ENCODE measurements around the gene SMARCA5. TPM values are rescaled to one million over a fixed set of nuclear protein-coding genes. Genes with fewer than 3 reads are reported as not detected.
"Not testable (repeated sequence)": the region's sequence is repeated elsewhere in the genome, so short reads cannot be mapped to it uniquely, and the experiment has no call there.

The SMARCA5 gene
- total and polyA plus RNA-seq, 7 experiments from 2014 or later = 24.2 to 58.2 (median 49.3) TPM

DNA sequence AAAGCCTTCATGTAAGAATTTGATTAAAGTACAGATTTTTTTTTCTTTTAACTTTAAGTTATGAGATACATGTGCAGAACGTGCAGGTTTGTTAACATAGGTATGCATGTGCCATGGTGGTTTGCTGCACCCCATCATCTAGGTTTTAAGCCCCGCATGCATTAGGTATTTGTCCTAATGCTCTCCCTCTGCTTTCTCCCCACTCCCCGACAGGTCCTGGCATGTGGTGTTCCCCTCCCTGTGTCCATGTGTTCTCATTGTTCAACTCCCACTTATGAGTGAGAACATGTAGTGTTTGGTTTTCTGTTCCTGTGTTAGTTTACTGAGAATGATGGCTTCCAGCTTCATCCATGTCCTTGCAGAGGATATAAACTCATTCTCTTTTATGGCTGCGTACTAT, 14.5 kb downstream of the SMARCA5 start:
- H3K27me3 ChIP-seq (ENCODE audit: control insufficient read depth in 2 of 2, insufficient read depth in 2 of 2, low read length in 2 of 2); H3K9me3 Mint-ChIP-seq; DNase-seq; H3K27ac ChIP-seq (ENCODE audit: low read depth, low read length); H3K4me3 ChIP-seq (ENCODE audit: low read length); intact Hi-C loops (cut with micrococcal nuclease); ATAC-seq; H3K4me1 ChIP-seq (ENCODE audit: control insufficient read depth in 2 of 2, insufficient read depth in 2 of 2, low read length in 2 of 2); CTCF ChIA-PET; H3K4me3 Mint-ChIP-seq; H3K9me3 ChIP-seq (ENCODE audit: control insufficient read depth in 2 of 3, low read length in 3 of 3); H3K27me3 Mint-ChIP-seq; POLR2A ChIA-PET: not testable (repeated sequence)
- Mint-ChIP-seq H3K4me1 (peaks cover 17 to 38% (median 34%) of the 10 kb centered on the region in 7 donors), H3K36me3 (peaks cover 21 to 57% (median 30%) of the 10 kb centered on the region in 5 donors), H3K27ac (peak overlapping the region in 2 of 9 donors; percentile 38 to 64)
- peaks cover 29 to 80% (median 38%) of the 10 kb centered on the region in 3 experiments for H3K36me3 ChIP-seq (ENCODE audit: control insufficient read depth in 2 of 3, insufficient read depth in 3 of 3, low read length in 3 of 3)

DNA sequence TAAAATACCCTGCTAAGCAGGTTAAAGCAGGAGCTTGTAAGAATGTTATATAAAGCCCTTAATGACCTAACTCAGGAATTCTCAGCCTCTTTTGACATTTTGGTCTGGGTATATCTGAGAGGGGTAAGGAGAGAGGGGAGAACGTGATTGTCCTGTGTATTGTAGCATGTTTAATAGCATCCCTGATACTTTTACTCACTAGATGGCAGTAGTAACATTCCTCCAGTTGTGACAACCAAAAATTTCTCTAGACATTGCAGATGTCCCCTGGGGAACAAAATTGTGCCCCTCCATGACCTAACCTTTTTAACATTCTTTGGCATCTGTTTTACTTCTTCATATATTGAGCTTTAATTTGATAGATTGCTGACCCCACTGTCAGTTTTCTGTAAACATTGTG, 17.9 kb downstream of the SMARCA5 start:
- ChIA-PET CTCF (interaction anchor here (1.3 kb wide), 1 partner anchor 16 kb away, joined by 3 read pairs; no protein-coding TSS in a partner anchor), POLR2A (no interaction called here)
- Mint-ChIP-seq H3K4me1 (peaks cover 9 to 25% (median 19%) of the 10 kb centered on the region in 7 donors), H3K9me3 (no peaks in the 10 kb centered on the region), H3K4me3 (no peak overlapping the region), H3K36me3 (peaks cover 14 to 55% (median 36%) of the 10 kb centered on the region in 5 donors), H3K27me3 (no peaks in the 10 kb centered on the region), H3K27ac (peak overlapping the region in 2 of 9 donors; percentile 11 to 80)
- no peaks in the 10 kb centered on the region for H3K27me3 ChIP-seq (ENCODE audit: control insufficient read depth in 2 of 2, insufficient read depth in 2 of 2, low read length in 2 of 2)
- H3K9me3 ChIP-seq (ENCODE audit: control insufficient read depth in 2 of 3, low read length in 3 of 3) = no peaks in the 10 kb centered on the region
- H3K36me3 ChIP-seq (ENCODE audit: control insufficient read depth in 2 of 3, insufficient read depth in 3 of 3, low read length in 3 of 3) = peaks cover 40 to 86% (median 46%) of the 10 kb centered on the region in 3 experiments
- no peak overlapping the region for H3K4me3 ChIP-seq (ENCODE audit: low read length)
- ATAC-seq (peak; percentile 57), DNase-seq (no peak)
- H3K4me1 ChIP-seq (ENCODE audit: control insufficient read depth in 2 of 2, insufficient read depth in 2 of 2, low read length in 2 of 2) = no peaks in the 10 kb centered on the region
- H3K27ac ChIP-seq (ENCODE audit: low read depth, low read length) = no peak overlapping the region
- intact Hi-C loops (cut with micrococcal nuclease) = loop anchor here (2.0 kb wide), 1 partner anchor 15 kb away; no protein-coding TSS in a partner anchor

DNA sequence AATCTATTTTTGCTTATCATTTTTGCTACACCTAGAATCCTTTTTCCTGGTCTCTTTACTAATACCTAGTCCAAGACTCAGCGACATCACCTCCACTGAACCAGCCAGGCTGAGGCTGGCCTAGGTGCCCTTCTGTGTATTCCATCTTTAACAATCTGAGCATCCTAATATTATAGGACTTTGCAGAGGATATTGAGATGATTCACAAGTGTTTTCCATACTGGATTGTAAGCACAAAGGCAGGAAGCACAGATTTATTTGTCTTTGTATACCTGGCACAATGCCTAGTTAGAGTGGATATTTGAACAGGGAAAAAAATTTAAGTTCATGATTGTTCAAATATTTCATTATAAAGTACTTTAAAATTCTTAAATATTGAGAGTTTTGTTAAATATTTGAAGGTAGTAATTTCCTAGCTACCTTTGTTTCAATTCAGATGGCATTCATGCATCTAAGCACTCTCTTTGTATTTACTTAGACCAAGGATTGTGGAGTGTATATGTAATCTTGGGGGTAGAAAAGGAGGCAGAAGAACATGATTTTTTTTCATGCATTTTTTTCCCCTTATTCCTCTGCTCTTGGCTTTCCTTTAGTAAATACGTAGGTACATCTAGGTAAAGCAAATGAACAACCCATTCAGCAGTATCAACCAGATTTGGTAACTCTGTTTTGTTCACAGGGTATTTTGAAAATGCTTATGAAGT, 18.4 kb downstream of the SMARCA5 start:
- no peaks in the 10 kb centered on the region for H3K27me3 Mint-ChIP-seq
- Histone ChIP-seq H3K4me3 (ENCODE audit: low read length) (no peak overlapping the region), H3K4me1 (ENCODE audit: control insufficient read depth in 2 of 2, insufficient read depth in 2 of 2, low read length in 2 of 2) (no peaks in the 10 kb centered on the region), H3K27ac (ENCODE audit: low read depth, low read length) (no peak overlapping the region), H3K36me3 (ENCODE audit: control insufficient read depth in 2 of 3, insufficient read depth in 3 of 3, low read length in 3 of 3) (peaks cover 46 to 86% (median 47%) of the 10 kb centered on the region in 3 experiments), H3K27me3 (ENCODE audit: control insufficient read depth in 2 of 2, insufficient read depth in 2 of 2, low read length in 2 of 2) (no peaks in the 10 kb centered on the region), H3K9me3 (ENCODE audit: control insufficient read depth in 2 of 3, low read length in 3 of 3) (no peaks in the 10 kb centered on the region)
- peaks cover 10 to 58% (median 35%) of the 10 kb centered on the region in 5 donors for H3K36me3 Mint-ChIP-seq
- H3K4me3 Mint-ChIP-seq = no peak overlapping the region
- intact Hi-C loops (cut with micrococcal nuclease) = loop anchor here (2.0 kb wide), 1 partner anchor 15 kb away; no protein-coding TSS in a partner anchor
- CTCF ChIA-PET = interaction anchor here (1.3 kb wide), 1 partner anchor 15 kb away, joined by 3 read pairs; no protein-coding TSS in a partner anchor
- H3K9me3 Mint-ChIP-seq = no peaks in the 10 kb centered on the region
- ATAC-seq (no peak), DNase-seq (no peak)
- peaks cover 5 to 23% (median 17%) of the 10 kb centered on the region in 7 donors for H3K4me1 Mint-ChIP-seq
- H3K27ac Mint-ChIP-seq = peak overlapping the region in 2 of 9 donors; percentile 11 to 80
- POLR2A ChIA-PET = no interaction called here

DNA sequence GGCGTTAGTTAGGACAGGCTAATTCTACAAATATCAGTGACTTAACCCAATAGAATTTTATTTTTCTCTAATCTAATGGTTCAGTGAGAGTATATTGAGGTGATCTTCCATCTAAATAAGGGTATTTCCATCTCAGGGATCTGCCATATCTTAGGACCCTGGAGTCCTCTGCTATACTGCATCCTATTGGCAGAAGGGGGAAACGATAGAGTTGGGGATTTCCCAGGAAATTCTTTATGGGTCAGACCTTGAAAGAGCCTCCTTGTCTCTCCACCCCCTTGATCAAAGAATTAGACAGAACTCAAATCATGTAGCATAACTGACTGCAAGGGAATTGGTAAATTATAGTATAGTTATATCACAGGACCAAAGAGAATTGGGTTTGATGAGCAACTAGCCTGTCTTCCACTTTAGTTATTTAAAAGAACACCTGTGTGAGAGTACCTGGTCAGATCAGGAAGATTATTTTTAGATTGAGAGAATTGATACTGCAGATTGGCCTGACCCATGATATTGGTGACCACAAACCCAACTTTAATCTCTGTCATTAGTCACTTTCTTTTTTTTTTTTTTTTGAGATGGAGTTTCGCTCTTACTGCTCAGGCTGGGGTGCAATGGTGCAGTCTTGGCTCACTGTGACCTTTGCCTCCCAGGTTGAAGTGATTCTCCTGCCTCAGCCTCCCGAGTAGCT, 25.6 kb downstream of the SMARCA5 start:
- no peak overlapping the region for H3K4me3 Mint-ChIP-seq
- H3K4me3 ChIP-seq (ENCODE audit: low read length) = no peak overlapping the region
- peaks cover 0 to 27% (median 19%) of the 10 kb centered on the region in 7 donors for H3K4me1 Mint-ChIP-seq
- ChIA-PET POLR2A (no interaction called here), CTCF (no interaction called here)
- DNase-seq = no peak
- no peak overlapping the region for H3K27ac ChIP-seq (ENCODE audit: low read depth, low read length)
- no peaks in the 10 kb centered on the region for H3K4me1 ChIP-seq (ENCODE audit: control insufficient read depth in 2 of 2, insufficient read depth in 2 of 2, low read length in 2 of 2)
- H3K27me3 Mint-ChIP-seq = no peaks in the 10 kb centered on the region
- peak overlapping the region in 4 of 9 donors; percentile 13 to 64 (median 30) for H3K27ac Mint-ChIP-seq
- H3K9me3 Mint-ChIP-seq = no peaks in the 10 kb centered on the region
- intact Hi-C loops (cut with micrococcal nuclease) = loop anchor here in 1 of 2 donors (2.0 kb wide), 1 partner anchor 14 kb away; no protein-coding TSS in a partner anchor
- no peaks in the 10 kb centered on the region for H3K27me3 ChIP-seq (ENCODE audit: control insufficient read depth in 2 of 2, insufficient read depth in 2 of 2, low read length in 2 of 2)
- H3K36me3 ChIP-seq (ENCODE audit: control insufficient read depth in 2 of 3, insufficient read depth in 3 of 3, low read length in 3 of 3) = peaks cover 28 to 83% (median 60%) of the 10 kb centered on the region in 3 experiments
- no peaks in the 10 kb centered on the region for H3K9me3 ChIP-seq (ENCODE audit: control insufficient read depth in 2 of 3, low read length in 3 of 3)
- peak; percentile 33 for ATAC-seq
- H3K36me3 Mint-ChIP-seq = peaks cover 14 to 65% (median 45%) of the 10 kb centered on the region in 5 donors

DNA sequence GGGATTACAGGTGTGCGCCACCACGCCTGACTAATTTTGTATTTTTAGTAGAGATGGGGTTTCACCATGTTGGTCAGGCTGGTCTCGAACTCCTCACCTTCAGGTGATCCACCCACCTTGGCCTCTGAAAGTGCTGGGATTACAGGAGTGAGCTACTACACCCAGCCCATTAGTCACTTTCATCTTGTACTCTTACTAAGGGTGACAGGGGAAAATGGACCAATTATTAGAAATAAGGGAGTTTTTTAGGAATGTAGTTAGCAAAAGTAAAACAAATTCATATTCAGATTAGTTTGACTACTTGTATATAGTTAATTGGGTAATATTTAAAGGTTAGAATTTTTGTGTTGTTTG, 26.1 kb downstream of the SMARCA5 start:
- no peak overlapping the region for H3K27ac ChIP-seq (ENCODE audit: low read depth, low read length)
- H3K4me1 ChIP-seq (ENCODE audit: control insufficient read depth in 2 of 2, insufficient read depth in 2 of 2, low read length in 2 of 2) = no peaks in the 10 kb centered on the region
- DNase-seq (no peak), ATAC-seq (no peak)
- no peaks in the 10 kb centered on the region for H3K9me3 Mint-ChIP-seq
- H3K27me3 ChIP-seq (ENCODE audit: control insufficient read depth in 2 of 2, insufficient read depth in 2 of 2, low read length in 2 of 2) = no peaks in the 10 kb centered on the region
- peaks cover 0 to 27% (median 19%) of the 10 kb centered on the region in 7 donors for H3K4me1 Mint-ChIP-seq
- no peak overlapping the region for H3K4me3 ChIP-seq (ENCODE audit: low read length)
- ChIA-PET POLR2A (no interaction called here), CTCF (no interaction called here)
- no peaks in the 10 kb centered on the region for H3K27me3 Mint-ChIP-seq
- H3K27ac Mint-ChIP-seq = peak overlapping the region in 2 of 9 donors; percentile 13 to 64
- intact Hi-C loops (cut with micrococcal nuclease) = loop anchor here in 1 of 2 donors (2.0 kb wide), 1 partner anchor 15 kb away; no protein-coding TSS in a partner anchor
- no peaks in the 10 kb centered on the region for H3K9me3 ChIP-seq (ENCODE audit: control insufficient read depth in 2 of 3, low read length in 3 of 3)
- H3K36me3 Mint-ChIP-seq = peaks cover 14 to 70% (median 50%) of the 10 kb centered on the region in 5 donors
- peaks cover 24 to 81% (median 64%) of the 10 kb centered on the region in 3 experiments for H3K36me3 ChIP-seq (ENCODE audit: control insufficient read depth in 2 of 3, insufficient read depth in 3 of 3, low read length in 3 of 3)
- H3K4me3 Mint-ChIP-seq = no peak overlapping the region

DNA sequence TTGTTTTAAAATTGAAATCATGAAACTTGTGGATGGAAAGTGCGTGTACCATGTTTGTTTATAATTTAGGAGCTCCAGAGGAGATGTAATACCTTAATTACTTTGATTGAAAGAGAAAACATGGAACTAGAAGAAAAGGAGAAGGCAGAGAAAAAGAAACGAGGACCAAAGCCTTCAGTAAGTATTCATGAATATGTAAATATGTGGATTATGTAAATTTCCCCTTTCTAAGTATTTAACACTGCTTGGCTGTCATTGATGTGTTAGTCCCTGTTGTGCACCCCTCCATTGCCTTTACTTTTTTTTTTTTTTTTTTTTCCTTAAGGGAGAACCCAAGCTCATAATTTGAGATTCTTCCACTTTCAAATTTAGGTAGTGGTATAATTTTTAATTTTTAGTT, 36.4 kb downstream of the SMARCA5 start:
- ATAC-seq (no peak), DNase-seq (no peak)
- Mint-ChIP-seq H3K4me3 (no peak overlapping the region), H3K27ac (peak overlapping the region in 2 of 9 donors; percentile 23 to 60), H3K4me1 (peaks cover 0 to 20% (median 0%) of the 10 kb centered on the region in 7 donors), H3K27me3 (no peaks in the 10 kb centered on the region), H3K9me3 (no peaks in the 10 kb centered on the region), H3K36me3 (peaks cover 7 to 43% (median 36%) of the 10 kb centered on the region in 5 donors)
- H3K9me3 ChIP-seq (ENCODE audit: control insufficient read depth in 2 of 3, low read length in 3 of 3) = no peaks in the 10 kb centered on the region
- no peak overlapping the region for H3K27ac ChIP-seq (ENCODE audit: low read depth, low read length)
- intact Hi-C loops (cut with micrococcal nuclease) = loop anchor here in 1 of 2 donors (2.0 to 10.0 kb wide), 2 partner anchors 15 to 1545 kb away; partner anchors contain the start of genes ABCE1 and ANAPC10
- CTCF ChIA-PET = interaction anchor here (1.0 kb wide), 1 partner anchor 9 kb away, joined by 3 read pairs; no protein-coding TSS in a partner anchor
- H3K4me1 ChIP-seq (ENCODE audit: control insufficient read depth in 2 of 2, insufficient read depth in 2 of 2, low read length in 2 of 2) = no peaks in the 10 kb centered on the region
- no peak overlapping the region for H3K4me3 ChIP-seq (ENCODE audit: low read length)
- no peaks in the 10 kb centered on the region for H3K27me3 ChIP-seq (ENCODE audit: control insufficient read depth in 2 of 2, insufficient read depth in 2 of 2, low read length in 2 of 2)
- peaks cover 30 to 51% (median 36%) of the 10 kb centered on the region in 3 experiments for H3K36me3 ChIP-seq (ENCODE audit: control insufficient read depth in 2 of 3, insufficient read depth in 3 of 3, low read length in 3 of 3)
- POLR2A ChIA-PET = no interaction called here

Measured in naive thymus-derived CD4-positive, alpha-beta T cell (primary cell).